H1 (cell line): ENCODE results near the gene PCDH9. TPM values are rescaled to one million over a fixed set of nuclear protein-coding genes. Genes with fewer than 3 reads are reported as not detected.

ENCODE experiments used
- CTCF ChIA-PET: fragments of 300-600 bp; sonication (Branson Sonifier 250); formaldehyde crosslinking; loops from one replicate; lab custom pipeline; 2021; ENCODE audit not compliant: partially characterized antibody; lab: Charles Lee
- POLR2A ChIA-PET: fragments of 300-600 bp; sonication (Branson Sonifier 250); formaldehyde crosslinking; loops from one replicate; lab custom pipeline; 2021; ENCODE audit warnings: inconsistent platforms; ENCODE audit not compliant: partially characterized antibody; lab: Charles Lee
- DNase-seq, 2 experiments: peaks; one replicate each; pipeline versions ENCODE4 v3.0.0 to v3.0.0-alpha.2; 2010 to 2022; ENCODE audit warnings: low spot score in 2 of 2, low read depth in 1 of 2, mixed read lengths in 1 of 2
- FAIRE-seq: peaks from 2 replicates; lab custom pipeline; 2011; peaks lifted over from hg19 to GRCh38; lab: Jason Lieb, UNC
- H2AFZ ChIP-seq: 2 replicates; pipeline ENCODE4 v1.8.1; 2012; ENCODE audit warnings: low read length, inconsistent platforms
- H2AK5ac ChIP-seq: 2 replicates; pipeline ENCODE4 v1.6.1; 2013; ENCODE audit warnings: low read depth, low read length
- H2BK120ac ChIP-seq: replicated peaks from 2 replicates; pipeline ENCODE3; 2013; ENCODE audit warnings: low read depth, low read length, inconsistent platforms
- H2BK12ac ChIP-seq: 2 replicates; pipeline ENCODE4 v1.6.1; 2013; ENCODE audit warnings: low read depth, low read length
- H2BK15ac ChIP-seq: 2 replicates; pipeline ENCODE4 v1.6.1; 2013; ENCODE audit warnings: low read length
- H2BK20ac ChIP-seq: 2 replicates; pipeline ENCODE4 v1.6.1; 2013; ENCODE audit warnings: low read length
- H2BK5ac ChIP-seq: 2 replicates; pipeline ENCODE4 v1.6.1; 2013; ENCODE audit warnings: low read depth, low read length
- H3K14ac ChIP-seq: 2 replicates; pipeline ENCODE4 v1.6.1; 2013; ENCODE audit warnings: inconsistent platforms; ENCODE audit not compliant: insufficient read length
- H3K18ac ChIP-seq: 2 replicates; pipeline ENCODE4 v1.6.1; 2013; ENCODE audit warnings: low read length; ENCODE audit errors: extremely low read depth
- H3K23ac ChIP-seq: 2 replicates; pipeline ENCODE4 v1.6.1; 2013; ENCODE audit warnings: inconsistent platforms; ENCODE audit not compliant: insufficient read length
- H3K23me2 ChIP-seq: 2 replicates; pipeline ENCODE4 v1.6.1; 2013; ENCODE audit warnings: low read depth, low read length
- H3K27ac ChIP-seq: 2 replicates; pipeline ENCODE4 v1.6.1; 2011; ENCODE audit warnings: low read depth, low read length, inconsistent platforms
- H3K27me3 ChIP-seq, 4 experiments: replicated peaks in 1 of 4; 1 replicate in 1 of 4; 2 replicates in 3 of 4; pipeline versions ENCODE4 v1.6.1 to v1.8.1; 2011 to 2013; ENCODE audit warnings: low read length in 3 of 4, mild to moderate bottlenecking in 3 of 4, inconsistent platforms in 2 of 4, mixed read lengths in 2 of 4, moderate library complexity in 1 of 4; ENCODE audit not compliant: control insufficient read depth in 3 of 4, insufficient read depth in 3 of 4; ENCODE audit errors: extremely low read depth in 1 of 4
- H3K36me3 ChIP-seq, 4 experiments: 2 replicates each; pipeline versions ENCODE4 v1.6.1 to v1.8.1; 2011 to 2013; ENCODE audit warnings: mild to moderate bottlenecking in 4 of 4, low read length in 3 of 4, moderate library complexity in 2 of 4, control low read depth in 1 of 4, inconsistent platforms in 1 of 4; ENCODE audit not compliant: insufficient read depth in 4 of 4, control insufficient read depth in 2 of 4
- H3K4ac ChIP-seq: replicated peaks from 2 replicates; pipeline ENCODE3; 2013; ENCODE audit warnings: low read length, low read depth, mixed read lengths, inconsistent platforms; ENCODE audit not compliant: insufficient read length
- H3K4me1 ChIP-seq, 4 experiments: replicated peaks in 1 of 4; 1 replicate in 1 of 4; 2 replicates in 3 of 4; pipeline versions ENCODE4 v1.6.1 to v1.8.1; 2011 to 2013; ENCODE audit warnings: low read length in 3 of 4, inconsistent platforms in 2 of 4, mixed read lengths in 1 of 4; ENCODE audit not compliant: insufficient read depth in 4 of 4, control insufficient read depth in 3 of 4
- H3K4me2 ChIP-seq, 2 experiments: 2 replicates each; pipeline versions ENCODE4 v1.6.1 to v1.8.1; 2011 to 2013; ENCODE audit warnings: low read depth in 2 of 2, low read length in 2 of 2, control low read depth in 1 of 2, inconsistent platforms in 1 of 2, mild to moderate bottlenecking in 1 of 2; ENCODE audit not compliant: insufficient read depth in 1 of 2
- H3K4me3 ChIP-seq, 4 experiments: fragments of 200-600, 300-600 bp in 1 of 4; sonication (generic), shearing (Covaris generic), sonication (Bioruptor Twin) in 1 of 4; 2 replicates each; pipeline versions ENCODE4 v1.5.1 to v1.8.1; 2011 to 2016; ENCODE audit warnings: low read length in 4 of 4, low read depth in 3 of 4, control low read depth in 2 of 4, inconsistent platforms in 2 of 4, mild to moderate bottlenecking in 2 of 4, mixed read lengths in 1 of 4, moderate library complexity in 1 of 4; ENCODE audit not compliant: insufficient read depth in 2 of 4; ENCODE audit errors: extremely low read depth in 1 of 4
- H3K56ac ChIP-seq: replicated peaks from 2 replicates; pipeline ENCODE3; 2013; ENCODE audit warnings: low read depth, mild to moderate bottlenecking, mixed read lengths, low read length, inconsistent platforms; ENCODE audit not compliant: insufficient read length
- H3K79me1 ChIP-seq: 2 replicates; pipeline ENCODE4 v1.6.1; 2013; ENCODE audit warnings: low read depth, low read length, control low read depth
- H3K79me2 ChIP-seq, 2 experiments: 2 replicates each; pipeline versions ENCODE4 v1.6.1 to v1.8.1; 2012 to 2013; ENCODE audit warnings: low read length in 2 of 2, mild to moderate bottlenecking in 2 of 2, inconsistent platforms in 1 of 2; ENCODE audit not compliant: insufficient read depth in 2 of 2, control insufficient read depth in 1 of 2
- H3K9ac ChIP-seq, 4 experiments: replicated peaks in 1 of 4; 1 replicate in 1 of 4; 2 replicates in 3 of 4; pipeline versions ENCODE4 v1.6.1 to v1.8.1; 2011 to 2013; ENCODE audit warnings: low read depth in 3 of 4, low read length in 3 of 4, control low read depth in 2 of 4, mild to moderate bottlenecking in 2 of 4, moderate library complexity in 2 of 4, inconsistent platforms in 1 of 4; ENCODE audit errors: extremely low read depth in 1 of 4
- H3K9me3 ChIP-seq, 2 experiments: 2 replicates each; pipeline versions ENCODE4 v1.6.1 to v1.8.1; 2012 to 2013; ENCODE audit warnings: mild to moderate bottlenecking in 2 of 2, moderate library complexity in 2 of 2, control low read depth in 1 of 2, inconsistent platforms in 1 of 2, low read depth in 1 of 2, low read length in 1 of 2, mixed read lengths in 1 of 2; ENCODE audit not compliant: insufficient read depth in 2 of 2
- H4K20me1 ChIP-seq, 2 experiments: replicated peaks in 1 of 2; 2 replicates each; pipeline versions ENCODE3 to v1.8.1; 2011 to 2013; ENCODE audit warnings: inconsistent platforms in 2 of 2, low read length in 2 of 2, mild to moderate bottlenecking in 1 of 2; ENCODE audit not compliant: insufficient read depth in 2 of 2, control insufficient read depth in 1 of 2
- H4K5ac ChIP-seq: 2 replicates; pipeline ENCODE4 v1.6.1; 2013; ENCODE audit warnings: low read length, low read depth, mixed read lengths, inconsistent platforms; ENCODE audit not compliant: insufficient read length
- H4K8ac ChIP-seq: 2 replicates; pipeline ENCODE4 v1.8.0; 2013; ENCODE audit warnings: mild to moderate bottlenecking, moderate library complexity, low read length, inconsistent platforms; ENCODE audit not compliant: insufficient read depth; ENCODE audit errors: extremely low read depth
- H4K91ac ChIP-seq: replicated peaks from 2 replicates; pipeline ENCODE3; 2013; ENCODE audit warnings: low read length, mixed read lengths, inconsistent platforms; ENCODE audit not compliant: insufficient read length
- BRCA1 ChIP-seq: IDR thresholded peaks from 2 replicates; pipeline ENCODE4 v1.6.1; 2012; ENCODE audit warnings: low read depth, low read length, improper control_type of control experiment
- CHD1 ChIP-seq: IDR thresholded peaks from 2 replicates; pipeline ENCODE4 v1.6.1; 2012; ENCODE audit warnings: low read depth, low read length, improper control_type of control experiment
- CTBP2 ChIP-seq: IDR thresholded peaks from 2 replicates; pipeline ENCODE4 v1.7.0; 2011; ENCODE audit warnings: borderline replicate concordance, mild to moderate bottlenecking, moderate library complexity, mixed read lengths, low read length; ENCODE audit not compliant: insufficient read depth, insufficient read length
- FOSL1 ChIP-seq: IDR thresholded peaks from 2 replicates; pipeline ENCODE4 v1.6.1; 2011; ENCODE audit warnings: mild to moderate bottlenecking, low read depth, low read length, moderate library complexity; ENCODE audit not compliant: insufficient read depth
- HDAC2 ChIP-seq, 2 experiments: fragments of 300-600 bp in 1 of 2; sonication (generic) in 1 of 2; IDR thresholded peaks; 2 replicates each; pipeline ENCODE4 v1.6.1; 2011 to 2012; ENCODE audit warnings: low read depth in 2 of 2, low read length in 2 of 2, mild to moderate bottlenecking in 2 of 2, moderate library complexity in 2 of 2, borderline replicate concordance in 1 of 2, inconsistent platforms in 1 of 2
- POU5F1 ChIP-seq: IDR thresholded peaks from 2 replicates; pipeline ENCODE4 v1.6.1; 2011; ENCODE audit warnings: low read depth, mild to moderate bottlenecking, low read length, moderate library complexity
- RBBP5 ChIP-seq: IDR thresholded peaks from 2 replicates; pipeline ENCODE4 v1.7.1; 2012; ENCODE audit warnings: low read depth, mild to moderate bottlenecking, inconsistent platforms, low read length, moderate library complexity, borderline replicate concordance
- SP2 ChIP-seq: IDR thresholded peaks from 2 replicates; pipeline ENCODE4 v1.6.1; 2012; ENCODE audit warnings: mild to moderate bottlenecking, low read length, inconsistent platforms
- YY1 ChIP-seq: IDR thresholded peaks from 2 replicates; pipeline ENCODE4 v1.6.1; 2011; ENCODE audit warnings: low read depth, mild to moderate bottlenecking, low read length
- WGBS, 2 experiments: shearing (Covaris generic) in 1 of 2; methylation state at CpG; one replicate each; pipeline versions ENCODE4 v1.1.6 to v1.1.7; 2013 to 2015; ENCODE audit warnings: low lambda C conversion rate in 2 of 2, mixed read lengths in 2 of 2, inconsistent platforms in 1 of 2, low coverage in 1 of 2, missing lambda C conversion rate in 1 of 2; ENCODE audit not compliant: insufficient replicate concordance in 2 of 2, insufficient coverage in 1 of 2, insufficient read length in 1 of 2; ENCODE audit errors: extremely low coverage in 1 of 2, missing lambda C conversion rate in 1 of 2; 5-methylcytosine and 5-hydroxymethylcytosine counted together
- polyA plus RNA-seq, 7 experiments: library from polyadenylated mRNA; depleted of rRNA in 3 of 7; stranded (reverse) in 5 of 7; unstranded in 2 of 7; fragments of >200 nt in 5 of 7; fragments of 200-250 nt in 2 of 7; gene quantifications; 1 replicate in 5 of 7; 2 replicates in 1 of 7; 4 replicates in 1 of 7; pipeline versions ENCODE4 v1.2.1 to v1.2.3, GENCODE V29; 2011 to 2013; ENCODE audit warnings: missing spikeins in 2 of 7, mixed read lengths in 2 of 7
- total RNA-seq: library from RNA; stranded (reverse); fragmentation: NEBNext Ultra II Directional; extraction: Animal tissue kit (Norgen Biotek cat#: 25700); gene quantifications from 2 replicates; pipeline ENCODE4 v1.2.1, GENCODE V29; 2021

The PCDH9 gene
- total and polyA plus RNA-seq, 2 of the 8 experiments (the other 6 are each of a cell fraction or from before 2014, with no cell fraction given): 0.12 to 0.60 TPM

- H2BK20ac ChIP-seq: no peak overlapping the region
- H3K79me2 ChIP-seq: no peaks in the 10 kb centered on the region
- no peaks in the 10 kb centered on the region for H3K27me3 ChIP-seq
- no peak overlapping the region for H3K4me3 ChIP-seq
- 98 to 100% methylated on average over 2 of the region's 2 CpGs for WGBS, 2 experiments
- H3K27ac ChIP-seq: no peak overlapping the region
- no peak overlapping the region for H2BK15ac ChIP-seq
- H4K8ac ChIP-seq: no peak overlapping the region
- H2BK5ac ChIP-seq: no peak overlapping the region
- no peaks in the 10 kb centered on the region for H3K36me3 ChIP-seq
- no peak overlapping the region for H3K18ac ChIP-seq
- H3K14ac ChIP-seq: no peak overlapping the region
- H3K23me2 ChIP-seq: no peaks in the 10 kb centered on the region
- no peak overlapping the region for H4K5ac ChIP-seq
- H4K91ac ChIP-seq: no peak overlapping the region
- H3K4me2 ChIP-seq: no peak overlapping the region
- ChIA-PET POLR2A (no interaction called here), CTCF (no interaction called here)
- no peak overlapping the region for H3K4ac ChIP-seq
- no peak overlapping the region for H2BK120ac ChIP-seq
- no peaks in the 10 kb centered on the region for H3K4me1 ChIP-seq
- H4K20me1 ChIP-seq: no peaks in the 10 kb centered on the region
- H2AK5ac ChIP-seq: no peak overlapping the region
- TF ChIP-seq YY1 (no peak), FOSL1 (no peak), CHD1 (no peak), RBBP5 (no peak), SP2 (no peak), POU5F1 (no peak), HDAC2 (IDR thresholded peaks at IDR 0.05; ENCODE audit: borderline replicate concordance in 1 of 2, low read depth in 2 of 2, low read length in 2 of 2) (no peak), CTBP2 (no peak), BRCA1 (no peak)
- no peak overlapping the region for H3K56ac ChIP-seq
- H3K79me1 ChIP-seq: no peaks in the 10 kb centered on the region
- no peak overlapping the region for H2AFZ ChIP-seq
- no peak overlapping the region for H3K9ac ChIP-seq
- DNase-seq: no peak
- no peak overlapping the region for H2BK12ac ChIP-seq
- H3K9me3 ChIP-seq: no peaks in the 10 kb centered on the region
- H3K23ac ChIP-seq: no peak overlapping the region
- FAIRE-seq: no peak
These were observed 478.4 kb downstream of the PCDH9 start for GRCh38 chr13:66751691-66752090.
